ENCODE measurements around the gene FRMD8.
A peak's percentile ranks its signal among the peaks of the same experiment; 100 is the strongest.

The FRMD8 gene

DNA sequence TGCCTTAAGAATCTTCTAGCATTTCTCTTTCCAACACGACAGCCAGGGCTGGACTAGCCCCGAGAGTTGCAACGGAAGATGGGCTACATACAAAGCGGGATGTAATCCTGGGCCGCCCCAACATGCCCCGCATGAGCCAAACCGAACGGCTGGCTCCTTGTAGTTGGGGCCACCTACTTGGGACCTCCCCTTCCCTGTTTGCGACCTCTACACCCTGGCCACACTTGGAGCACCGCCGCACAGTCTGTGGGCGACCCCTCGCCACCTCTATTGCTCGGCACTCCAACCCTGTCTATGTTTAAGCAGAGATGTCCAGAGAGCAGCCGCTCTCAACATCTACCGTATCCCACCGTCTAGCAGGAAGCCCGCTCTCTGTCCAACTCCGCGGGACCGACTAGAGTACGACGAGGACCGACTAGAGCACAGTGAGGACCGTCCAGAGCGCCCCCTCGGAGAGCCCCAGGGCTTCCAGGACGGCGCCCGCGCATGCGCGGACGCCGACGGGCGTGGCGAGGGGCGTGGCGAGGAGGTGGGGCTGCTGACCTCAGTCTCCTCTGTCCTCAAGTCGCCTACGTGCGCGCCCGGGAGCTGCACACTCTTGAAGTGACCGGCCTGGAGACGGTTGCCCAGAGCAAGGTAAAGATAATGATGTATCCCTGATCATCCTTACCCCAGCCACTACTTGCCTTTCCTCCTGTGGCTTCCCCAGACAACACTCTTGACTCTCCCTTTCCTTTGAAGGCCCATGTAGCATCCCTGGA, 68.4 kb downstream of the FRMD8 start:
- peak; percentile 89 to 92 for DNase-seq

DNA sequence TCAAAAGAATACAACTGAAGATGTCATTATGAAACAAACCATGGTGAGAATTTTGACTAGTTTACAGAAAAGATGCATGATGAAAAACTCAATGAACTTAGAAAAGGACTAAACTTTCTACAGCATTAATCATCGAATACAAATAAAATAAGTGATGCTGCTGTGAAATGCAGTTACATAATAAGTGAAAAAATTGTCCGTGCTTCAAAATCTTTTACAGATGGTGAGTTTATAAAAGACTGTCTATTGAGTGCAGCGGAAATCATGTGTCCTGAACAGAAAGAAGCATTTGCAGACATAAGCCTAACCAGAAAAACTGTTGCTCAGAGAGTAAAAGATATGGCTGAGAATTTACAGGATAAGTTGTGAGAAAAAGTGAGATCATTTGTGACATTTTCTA, 70.0 kb downstream of the FRMD8 start:
- DNase-seq = no peak

DNA sequence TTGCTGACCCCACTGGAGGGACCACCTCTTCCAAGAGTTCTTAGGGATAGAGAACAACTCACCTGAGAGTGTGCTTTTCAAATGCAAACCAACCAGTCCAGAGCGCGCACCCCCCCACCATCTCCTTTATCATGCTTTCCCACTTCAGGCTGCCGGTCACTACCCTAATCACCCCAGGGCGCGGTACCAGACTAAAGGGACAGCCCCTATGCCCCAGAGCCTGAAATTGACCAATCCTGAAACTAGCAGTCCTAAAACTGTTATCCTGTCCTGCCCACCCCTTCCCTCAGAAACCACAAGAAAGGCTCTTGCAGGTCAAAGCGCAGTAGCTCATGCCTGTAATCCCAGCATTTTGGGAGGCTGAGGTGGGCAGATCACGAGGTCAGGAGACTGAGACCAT, 73.1 kb downstream of the FRMD8 start:
- DNase-seq = no peak

All from inflammatory macrophage (primary cell).